ENCODE data around the gene RHOG. TPM values are rescaled to one million over a fixed set of nuclear protein-coding genes. Genes with fewer than 3 reads are reported as not detected.

RHOG gene
- total RNA-seq, 1 donor from 2014 or later, result 24.2 TPM

DNA sequence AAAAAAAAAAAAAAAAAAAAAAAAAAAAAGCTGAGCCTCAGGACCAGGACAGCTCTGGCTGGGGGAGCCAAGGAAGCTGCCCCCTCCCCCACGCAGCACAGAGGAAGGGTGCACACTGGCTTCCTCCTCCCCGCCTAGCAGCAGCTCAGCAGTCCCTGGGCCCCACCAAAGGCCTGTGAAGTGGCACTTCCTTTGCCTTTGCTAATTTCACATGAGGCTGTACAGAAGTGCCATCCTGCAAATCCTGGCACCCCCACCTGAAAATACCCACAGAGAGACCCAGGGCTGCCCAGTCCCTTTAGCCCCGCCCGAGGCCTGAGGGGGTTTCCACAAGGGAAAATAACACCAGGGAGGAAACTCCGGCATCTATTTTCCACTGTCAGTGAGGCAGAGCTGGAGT is 3.9 kb downstream of the RHOG start:
- TF ChIP-seq, protein P1, sequence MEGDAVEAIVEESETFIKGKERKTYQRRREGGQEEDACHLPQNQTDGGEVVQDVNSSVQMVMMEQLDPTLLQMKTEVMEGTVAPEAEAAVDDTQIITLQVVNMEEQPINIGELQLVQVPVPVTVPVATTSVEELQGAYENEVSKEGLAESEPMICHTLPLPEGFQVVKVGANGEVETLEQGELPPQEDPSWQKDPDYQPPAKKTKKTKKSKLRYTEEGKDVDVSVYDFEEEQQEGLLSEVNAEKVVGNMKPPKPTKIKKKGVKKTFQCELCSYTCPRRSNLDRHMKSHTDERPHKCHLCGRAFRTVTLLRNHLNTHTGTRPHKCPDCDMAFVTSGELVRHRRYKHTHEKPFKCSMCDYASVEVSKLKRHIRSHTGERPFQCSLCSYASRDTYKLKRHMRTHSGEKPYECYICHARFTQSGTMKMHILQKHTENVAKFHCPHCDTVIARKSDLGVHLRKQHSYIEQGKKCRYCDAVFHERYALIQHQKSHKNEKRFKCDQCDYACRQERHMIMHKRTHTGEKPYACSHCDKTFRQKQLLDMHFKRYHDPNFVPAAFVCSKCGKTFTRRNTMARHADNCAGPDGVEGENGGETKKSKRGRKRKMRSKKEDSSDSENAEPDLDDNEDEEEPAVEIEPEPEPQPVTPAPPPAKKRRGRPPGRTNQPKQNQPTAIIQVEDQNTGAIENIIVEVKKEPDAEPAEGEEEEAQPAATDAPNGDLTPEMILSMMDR (IDR thresholded peaks at IDR 0.05; ENCODE audit: unreplicated experiment), result no peak
- no peak overlapping the region for H3K27ac Mint-ChIP-seq
- H3K27me3 Mint-ChIP-seq (ENCODE audit: low read depth), result no peaks in the 10 kb centered on the region
- no peaks in the 10 kb centered on the region for H3K36me3 Mint-ChIP-seq
- no peak for DNase-seq (ENCODE audit: low spot score in 2 of 2, unreplicated experiment in 2 of 2)
- H3K9me3 Mint-ChIP-seq, result no peaks in the 10 kb centered on the region
- H3K4me1 Mint-ChIP-seq, result peaks cover 24% of the 10 kb centered on the region
- no peak overlapping the region for H3K4me3 Mint-ChIP-seq

DNA sequence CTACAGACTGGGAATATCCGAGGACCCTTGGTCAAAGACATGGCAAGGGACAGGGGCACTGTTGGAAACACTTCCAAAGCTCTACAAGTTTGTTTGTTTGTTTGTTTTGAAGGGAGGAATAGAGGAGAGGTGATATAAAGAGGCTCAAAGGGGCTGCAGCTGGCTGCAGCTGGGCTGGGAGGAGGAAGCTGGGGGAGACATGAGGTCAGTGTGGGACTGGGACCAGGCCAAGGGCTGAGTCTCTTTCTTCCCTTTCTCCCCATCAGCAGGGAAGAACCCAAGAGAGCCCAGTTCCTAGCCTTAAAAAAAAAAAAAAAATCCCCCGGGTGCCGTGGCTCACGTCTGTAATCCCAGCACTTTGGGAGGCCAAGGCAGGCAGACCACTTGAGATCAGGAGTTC is 5.0 kb downstream of the RHOG start:
- H3K27ac Mint-ChIP-seq, result no peak overlapping the region
- no peak overlapping the region for H3K4me3 Mint-ChIP-seq
- no peak for DNase-seq (ENCODE audit: low spot score in 2 of 2, unreplicated experiment in 2 of 2)
- no peaks in the 10 kb centered on the region for H3K27me3 Mint-ChIP-seq (ENCODE audit: low read depth)
- H3K4me1 Mint-ChIP-seq, result peaks cover 24% of the 10 kb centered on the region
- H3K9me3 Mint-ChIP-seq, result no peaks in the 10 kb centered on the region
- peaks cover 2% of the 10 kb centered on the region for H3K36me3 Mint-ChIP-seq
- TF ChIP-seq, protein P1 (IDR thresholded peaks at IDR 0.05; ENCODE audit: unreplicated experiment), result no peak

DNA sequence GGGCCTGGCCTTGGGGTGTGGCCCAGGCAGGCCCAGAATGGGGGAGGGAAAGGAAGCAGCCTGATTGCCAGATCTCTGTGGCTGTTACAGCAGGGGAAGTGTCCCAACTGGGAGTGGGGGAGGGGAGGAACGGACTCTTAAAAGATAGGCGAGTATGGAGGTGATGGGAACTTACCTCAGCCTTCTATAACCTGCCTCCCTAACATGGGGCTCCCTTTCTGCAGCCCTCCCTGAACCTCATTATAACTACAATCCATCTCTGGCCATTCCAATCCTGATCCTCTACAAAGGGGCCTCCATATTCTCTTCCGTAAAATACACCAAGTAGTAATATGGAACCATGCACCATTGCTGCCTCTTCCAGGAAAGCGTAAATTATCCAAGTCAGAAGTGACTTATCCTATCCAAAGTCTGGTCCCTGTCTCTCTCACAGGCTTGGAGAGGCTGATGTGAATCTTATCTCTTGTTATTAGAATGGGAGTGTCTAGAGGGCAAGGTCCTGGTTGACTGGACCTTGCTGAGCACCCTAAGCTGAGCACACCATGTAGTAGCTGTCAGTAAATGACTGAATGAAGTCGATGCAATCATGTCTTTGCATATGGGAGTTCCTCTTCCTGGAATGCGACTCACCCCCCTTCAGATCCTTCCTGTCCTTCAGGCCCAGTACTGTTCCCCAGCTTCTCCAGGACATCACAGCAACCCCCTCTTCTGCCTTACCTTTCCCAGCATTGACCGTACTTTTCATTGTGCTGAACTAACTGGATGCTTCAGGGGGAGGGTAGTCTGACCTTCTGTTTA is 5.9 kb downstream of the RHOG start:
- Mint-ChIP-seq H3K36me3 (peaks cover 8% of the 10 kb centered on the region), H3K9me3 (no peaks in the 10 kb centered on the region), H3K27ac (no peak overlapping the region), H3K27me3 (ENCODE audit: low read depth) (no peaks in the 10 kb centered on the region), H3K4me1 (peaks cover 21% of the 10 kb centered on the region), H3K4me3 (no peak overlapping the region)
- TF ChIP-seq, protein P1 (IDR thresholded peaks at IDR 0.05; ENCODE audit: unreplicated experiment), result no peak
- no peak for DNase-seq (ENCODE audit: low spot score in 2 of 2, unreplicated experiment in 2 of 2)

DNA sequence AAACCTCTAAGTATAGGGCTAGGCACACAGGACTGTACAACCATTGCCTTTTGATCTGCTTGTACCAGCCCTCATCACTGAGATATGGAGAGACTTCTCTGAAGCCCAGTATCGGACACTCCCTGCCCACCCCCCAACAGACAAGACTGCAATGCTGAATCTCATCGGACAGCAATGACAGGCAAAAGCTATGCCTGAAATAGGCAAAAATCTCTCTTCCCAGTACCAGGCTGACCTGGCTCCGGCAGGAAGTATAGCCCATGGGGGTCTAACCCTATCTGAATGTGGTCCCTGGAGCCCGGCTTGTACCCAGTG is 6.5 kb downstream of the RHOG start:
- Mint-ChIP-seq H3K4me1 (peaks cover 15% of the 10 kb centered on the region), H3K27ac (no peak overlapping the region), H3K27me3 (ENCODE audit: low read depth) (no peaks in the 10 kb centered on the region), H3K9me3 (no peaks in the 10 kb centered on the region), H3K36me3 (peaks cover 8% of the 10 kb centered on the region), H3K4me3 (no peak overlapping the region)
- DNase-seq (ENCODE audit: low spot score in 2 of 2, unreplicated experiment in 2 of 2), result no peak
- TF ChIP-seq, protein P1 (IDR thresholded peaks at IDR 0.05; ENCODE audit: unreplicated experiment), result no peak

DNA sequence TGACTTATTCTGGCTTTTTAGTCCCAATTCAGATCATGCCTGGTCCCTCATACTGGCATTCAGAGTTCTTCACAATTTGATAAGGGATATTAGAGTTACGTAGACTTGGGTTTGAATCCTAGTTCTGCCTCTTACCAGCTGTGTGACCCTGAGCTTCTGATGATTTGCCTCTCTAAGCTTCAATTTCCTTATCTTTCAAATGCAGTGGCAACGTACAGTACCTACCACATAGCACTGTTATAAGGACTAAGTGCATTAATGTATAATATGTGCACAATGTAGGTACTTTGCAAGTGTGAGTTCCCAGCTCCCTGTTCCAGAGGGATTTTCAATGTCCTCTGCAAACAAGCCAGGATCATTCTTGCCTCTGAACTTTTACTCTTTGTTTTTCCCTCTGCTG is 7.3 kb downstream of the RHOG start:
- H3K4me3 Mint-ChIP-seq, result no peak overlapping the region
- TF ChIP-seq, protein P1 (IDR thresholded peaks at IDR 0.05; ENCODE audit: unreplicated experiment), result no peak
- no peak for DNase-seq (ENCODE audit: low spot score in 2 of 2, unreplicated experiment in 2 of 2)
- peaks cover 8% of the 10 kb centered on the region for H3K36me3 Mint-ChIP-seq
- H3K27me3 Mint-ChIP-seq (ENCODE audit: low read depth), result no peaks in the 10 kb centered on the region
- H3K9me3 Mint-ChIP-seq, result no peaks in the 10 kb centered on the region
- peaks cover 12% of the 10 kb centered on the region for H3K4me1 Mint-ChIP-seq
- no peak overlapping the region for H3K27ac Mint-ChIP-seq

Data from mesothelial cell of epicardium (in vitro differentiated cells).